Occipital lobe (tissue), 2 donors: Measurements from ENCODE around the gene AKT3. TPM values are rescaled to one million over a fixed set of nuclear protein-coding genes. Genes with fewer than 3 reads are reported as not detected.
"Not testable (repeated sequence)": the region's sequence is repeated elsewhere in the genome, so short reads cannot be mapped to it uniquely, and the experiment has no call there.

ENCODE experiments used
- DNase-seq: peaks from one replicate; lab custom pipeline; 2025; lab: John Stamatoyannopoulos, UW
- total RNA-seq: library from RNA; depleted of rRNA; stranded (reverse); fragments of >200 nt; gene quantifications from one replicate; pipeline ENCODE4 v1.2.3, GENCODE V29; 2014

AKT3 gene
- total RNA-seq, 1 donor from 2014 or later, result 624 TPM

DNA sequence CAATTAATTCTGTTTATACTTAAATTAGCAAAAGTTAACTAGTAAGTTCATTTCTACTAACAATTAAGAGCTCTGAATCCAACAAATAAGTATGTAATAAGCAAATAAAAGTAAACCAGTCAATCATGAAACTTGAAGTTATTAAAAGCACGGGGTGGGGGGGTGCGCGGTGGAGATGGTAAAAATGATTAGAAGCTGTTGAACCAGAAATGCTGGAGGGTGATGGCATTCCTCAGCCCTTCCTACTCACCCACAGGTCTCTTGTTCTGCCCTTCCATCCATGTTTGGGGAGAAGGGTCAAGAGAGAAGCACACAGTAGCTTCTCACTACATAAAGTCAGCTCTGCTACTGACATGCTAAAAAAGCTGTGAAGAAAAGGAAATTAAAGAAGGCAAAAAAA is 63.5 kb downstream of the AKT3 start:
- no peak for DNase-seq

DNA sequence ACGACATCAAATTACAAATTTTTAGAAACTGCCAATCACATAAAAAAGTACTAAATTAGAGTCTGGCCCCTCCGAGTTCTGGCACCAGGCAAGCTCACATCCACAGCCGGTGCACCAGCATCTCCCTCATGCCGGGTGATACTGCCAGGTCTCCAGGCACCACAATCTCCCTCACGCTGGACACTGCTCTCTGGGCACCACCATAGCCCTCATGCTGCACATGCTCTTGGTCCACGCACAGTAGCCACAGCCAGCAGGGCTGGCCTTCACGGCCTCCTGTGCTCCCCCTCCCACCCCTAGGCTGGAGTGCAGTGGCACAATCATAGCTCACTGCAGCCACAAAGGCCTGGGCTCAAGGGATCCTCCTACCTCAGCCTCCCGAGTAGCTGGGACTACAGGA is 65.5 kb downstream of the AKT3 start:
- DNase-seq, result no peak

DNA sequence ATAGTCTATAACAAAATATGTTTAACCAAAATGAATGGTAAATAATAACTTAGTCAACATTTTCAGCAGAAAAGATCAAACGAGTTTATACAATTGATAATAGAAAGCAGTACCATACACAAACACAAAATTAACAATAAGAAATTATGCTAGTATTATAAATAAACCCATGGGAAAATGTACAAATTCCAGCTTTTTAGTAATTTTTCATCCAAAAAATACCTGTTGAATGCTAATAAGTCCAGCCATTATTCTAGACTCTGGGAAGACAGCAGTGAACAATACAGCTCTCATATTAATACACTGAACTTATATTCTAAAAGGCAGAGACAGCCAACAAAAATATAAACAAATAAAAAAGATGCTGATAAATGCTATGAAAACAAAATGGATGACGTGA is 66.3 kb downstream of the AKT3 start:
- no peak for DNase-seq

DNA sequence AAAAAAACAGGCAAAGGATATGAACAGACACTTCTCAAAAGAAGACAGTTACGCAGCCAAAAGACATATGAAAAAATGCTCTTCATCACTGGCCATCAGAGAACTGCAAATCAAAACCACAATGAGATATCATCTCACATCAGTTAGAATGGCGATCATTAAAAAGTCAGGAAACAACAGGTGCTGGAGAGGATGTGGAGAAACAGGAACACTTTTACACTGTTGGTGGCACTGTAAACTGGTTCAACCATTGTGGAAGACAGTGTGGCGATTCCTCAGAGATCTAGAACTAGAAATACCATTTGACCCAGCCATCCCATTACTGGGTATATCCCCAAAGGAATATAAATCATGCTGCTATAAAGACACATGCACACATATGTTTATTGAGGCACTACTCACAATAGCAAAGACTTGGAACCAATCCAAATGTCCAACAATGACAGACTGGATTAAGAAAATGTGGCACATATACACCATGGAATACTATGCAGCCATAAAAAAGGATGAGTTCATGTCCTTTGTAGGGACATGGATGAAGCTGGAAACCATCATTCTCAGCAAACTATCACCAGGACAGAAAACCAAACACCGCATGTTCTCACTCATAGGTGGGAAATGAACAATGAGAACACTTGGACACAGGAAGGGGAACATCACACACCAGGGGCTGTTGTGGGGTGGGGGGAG is 77.5 kb downstream of the AKT3 start:
- DNase-seq, result not testable (repeated sequence)

DNA sequence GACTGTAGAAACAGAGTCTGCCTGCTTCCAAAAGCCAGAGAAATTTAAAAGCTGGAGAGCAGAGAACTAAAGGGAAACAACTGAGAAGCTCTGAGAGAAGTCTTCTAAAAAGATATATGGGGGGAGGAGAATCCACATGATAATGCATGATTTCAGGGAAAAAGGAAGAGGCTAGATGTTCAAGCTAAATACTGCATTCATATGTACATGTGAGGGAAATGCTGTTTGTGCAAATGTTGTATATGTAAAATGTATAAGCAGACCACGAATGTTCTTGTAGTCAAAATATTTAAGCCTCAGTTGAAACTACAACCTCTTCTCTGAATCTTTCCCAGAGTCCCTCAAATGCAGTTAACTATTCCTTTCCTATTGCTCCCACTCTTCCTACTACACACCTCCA is 79.2 kb downstream of the AKT3 start:
- no peak for DNase-seq

DNA sequence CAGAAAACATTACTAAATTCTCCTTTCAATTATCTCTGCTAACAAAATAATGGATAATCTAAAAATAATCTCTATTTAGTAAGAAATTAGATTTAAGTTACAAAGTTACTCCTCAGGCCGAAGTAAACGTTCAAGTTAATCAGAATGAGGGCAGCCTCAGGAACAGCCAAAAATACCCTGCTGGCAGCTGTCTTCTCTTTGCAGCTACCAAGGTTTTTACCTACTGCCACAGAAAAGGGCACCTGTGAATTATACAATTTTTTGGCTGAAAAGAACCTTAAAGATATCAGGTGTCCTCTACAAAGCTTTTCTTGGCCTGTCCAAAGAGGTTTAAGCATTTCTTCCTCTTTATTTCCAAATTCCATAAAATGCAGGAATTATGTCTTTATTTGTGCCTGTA is 84.4 kb downstream of the AKT3 start:
- DNase-seq, result no peak

DNA sequence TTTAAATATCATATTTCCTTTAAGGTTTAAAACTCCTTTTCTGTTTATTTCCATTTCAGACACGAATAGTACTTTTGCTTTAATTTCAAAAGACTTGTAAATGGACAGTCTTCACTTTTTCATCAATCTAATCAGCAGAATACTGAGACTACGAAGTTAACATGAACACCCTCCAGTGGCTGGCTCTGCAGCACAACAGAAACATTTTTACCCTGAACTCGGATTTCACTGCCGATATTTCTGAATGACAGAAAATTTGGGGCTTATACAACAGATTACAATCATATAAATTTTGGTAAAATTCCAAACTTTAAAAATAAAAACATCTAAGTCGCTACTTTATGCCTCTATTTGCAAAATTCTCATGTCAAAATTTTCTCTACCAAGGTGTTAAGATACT is 86.2 kb downstream of the AKT3 start:
- no peak for DNase-seq

DNA sequence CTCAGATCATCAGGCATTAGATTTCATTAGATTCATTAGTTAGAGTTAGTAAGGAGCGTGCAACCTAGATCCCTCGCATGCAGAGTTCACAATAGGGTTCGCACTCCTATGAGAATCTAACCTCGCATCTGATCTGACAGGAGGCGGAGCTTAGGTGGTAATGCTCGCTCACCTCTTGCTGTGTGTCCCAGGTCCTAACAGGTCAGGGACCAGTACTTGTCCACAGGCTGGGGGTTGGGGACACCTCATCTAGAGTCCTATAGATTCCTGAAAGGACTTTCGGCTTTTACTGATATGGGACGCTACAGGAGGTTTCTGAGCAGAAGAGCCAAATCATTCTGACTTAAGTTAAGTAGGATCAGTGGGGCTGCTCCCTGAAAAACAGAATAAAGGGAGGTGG is 91.4 kb downstream of the AKT3 start:
- no peak for DNase-seq

DNA sequence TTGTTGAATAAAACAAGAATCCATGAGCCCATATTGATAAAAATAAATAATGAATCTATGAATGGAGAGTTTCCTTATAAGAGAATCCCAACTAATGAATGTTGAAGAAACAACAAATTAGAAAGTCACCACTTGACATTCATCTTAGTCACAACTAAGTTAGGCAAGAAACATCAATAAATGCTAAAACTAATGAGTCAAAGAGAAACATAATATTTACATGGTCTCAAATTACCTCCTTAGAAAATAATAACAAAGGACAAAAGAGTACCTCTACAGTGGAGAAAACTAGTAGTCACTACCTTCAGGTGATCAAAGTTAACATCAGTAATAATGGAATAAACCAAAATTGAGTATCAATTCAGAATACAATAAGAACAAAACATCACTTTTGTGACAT is 93.5 kb downstream of the AKT3 start:
- no peak for DNase-seq

DNA sequence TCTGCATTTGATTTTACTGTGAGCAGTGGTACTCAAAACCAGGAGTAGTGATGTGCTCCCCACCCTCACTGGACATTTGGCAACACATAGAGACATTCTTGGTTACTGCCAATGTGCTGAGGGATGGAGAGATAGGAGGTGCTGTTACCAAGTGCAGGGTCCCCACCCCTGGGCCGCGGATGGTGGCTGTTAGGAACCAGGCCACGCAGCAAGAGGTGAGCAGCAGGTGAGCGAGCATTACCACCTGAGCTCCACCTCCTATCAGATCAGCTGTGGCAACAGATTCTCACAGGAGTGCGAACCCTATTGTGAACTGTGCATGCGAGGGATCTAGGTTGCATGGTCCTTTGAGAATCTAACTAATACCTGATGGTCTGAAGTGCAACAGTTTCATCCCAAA is 95.7 kb downstream of the AKT3 start:
- no peak for DNase-seq

DNA sequence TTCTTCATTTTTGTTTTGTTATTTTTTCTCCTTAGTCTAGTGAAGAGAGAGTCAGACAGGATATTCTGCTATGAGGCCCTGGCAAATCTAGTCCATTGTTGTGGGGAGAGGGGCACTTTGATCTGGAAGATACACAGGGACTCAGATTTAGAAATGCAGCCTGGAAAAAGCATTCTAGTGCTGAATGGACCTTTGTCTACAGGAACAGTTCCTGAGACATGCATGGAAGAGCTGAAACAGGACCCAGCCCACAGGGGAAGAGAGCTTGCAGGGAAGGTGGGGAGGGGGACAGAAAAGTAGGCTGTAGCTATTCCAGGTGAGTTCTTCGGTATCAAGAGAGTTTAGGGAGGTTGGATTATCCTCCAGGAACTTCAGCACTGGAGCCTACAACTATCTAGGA is 98.5 kb downstream of the AKT3 start:
- no peak for DNase-seq

DNA sequence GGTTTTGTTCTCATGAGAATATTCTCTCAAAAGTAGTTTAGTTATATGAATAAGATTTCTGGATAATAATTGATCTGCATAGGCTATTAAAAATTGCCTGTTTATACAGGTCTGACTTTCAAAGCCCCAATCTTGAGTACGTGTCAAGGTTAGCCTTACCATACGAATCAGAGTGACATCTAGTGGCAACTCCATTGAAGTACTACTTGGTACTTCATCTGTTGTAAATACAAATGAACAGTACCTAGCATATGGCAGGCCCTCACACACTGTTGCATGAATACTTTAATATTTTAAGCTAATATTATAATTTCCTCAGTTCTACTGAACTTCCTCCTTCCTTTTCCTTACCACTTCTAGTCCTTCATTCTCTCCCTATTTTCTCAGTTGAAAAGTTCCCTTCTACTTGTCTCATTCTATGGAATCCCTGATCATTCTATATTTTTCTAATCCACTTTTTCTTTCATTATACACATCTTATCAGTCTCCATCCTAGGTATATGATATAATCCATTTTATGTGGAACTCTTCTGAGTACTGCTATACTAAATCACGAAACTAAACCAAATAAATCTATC is 101.2 kb downstream of the AKT3 start:
- no peak for DNase-seq

DNA sequence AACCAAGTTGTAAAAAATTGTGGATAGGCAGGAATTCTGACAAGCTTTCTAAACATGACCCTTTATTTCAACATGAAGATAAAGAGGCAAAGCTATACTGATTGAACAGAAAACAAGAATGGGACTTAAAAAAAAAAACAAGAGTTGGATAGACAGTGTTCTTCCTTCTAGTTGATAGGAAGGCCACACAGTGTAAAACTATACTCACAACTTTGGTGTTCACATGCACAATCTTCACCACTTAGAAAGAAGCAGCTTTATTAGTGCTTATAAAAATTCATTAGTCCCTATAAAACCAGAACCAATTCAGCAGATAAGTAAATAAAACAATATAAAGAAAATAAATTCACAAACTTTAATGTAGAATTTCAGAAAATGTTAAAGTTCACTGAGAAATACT is 101.8 kb downstream of the AKT3 start:
- no peak for DNase-seq

DNA sequence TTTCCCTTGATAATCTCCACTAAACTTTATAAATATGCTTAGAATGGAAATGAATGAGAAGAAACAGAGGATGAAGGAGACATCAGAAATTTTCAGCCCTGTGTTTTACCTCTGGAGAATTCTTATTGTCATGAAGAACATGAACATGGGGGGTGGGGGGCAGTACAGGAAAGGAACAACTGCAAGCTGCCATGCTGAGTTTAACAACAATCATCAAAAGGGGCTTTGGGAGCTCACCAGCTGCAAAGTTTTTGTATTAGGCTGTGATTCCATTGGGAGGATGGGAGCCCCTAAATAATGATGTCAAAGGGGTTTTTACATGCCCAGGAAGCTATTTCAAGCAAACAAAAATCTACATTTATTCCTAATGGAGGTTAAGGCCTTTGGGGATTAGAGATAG is 103.3 kb downstream of the AKT3 start:
- DNase-seq, result no peak

DNA sequence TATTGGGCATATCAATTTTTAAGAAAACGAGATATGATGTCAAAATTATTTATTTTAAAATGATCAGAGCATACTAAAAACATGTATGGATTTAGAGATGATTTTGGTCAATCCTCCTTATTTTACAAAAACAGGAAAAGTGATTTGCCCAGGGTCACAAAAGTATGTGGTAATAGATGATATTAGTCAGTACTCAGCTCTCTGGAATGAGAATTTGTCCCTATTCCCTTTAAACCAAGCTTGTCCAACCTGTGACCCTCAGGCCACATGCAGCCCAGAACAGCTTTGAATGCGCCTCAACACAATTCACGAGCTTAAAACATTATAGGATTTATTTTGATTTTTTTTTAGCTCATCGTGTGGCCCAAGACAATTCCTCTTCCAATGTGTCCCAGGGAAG is 104.7 kb downstream of the AKT3 start:
- no peak for DNase-seq

DNA sequence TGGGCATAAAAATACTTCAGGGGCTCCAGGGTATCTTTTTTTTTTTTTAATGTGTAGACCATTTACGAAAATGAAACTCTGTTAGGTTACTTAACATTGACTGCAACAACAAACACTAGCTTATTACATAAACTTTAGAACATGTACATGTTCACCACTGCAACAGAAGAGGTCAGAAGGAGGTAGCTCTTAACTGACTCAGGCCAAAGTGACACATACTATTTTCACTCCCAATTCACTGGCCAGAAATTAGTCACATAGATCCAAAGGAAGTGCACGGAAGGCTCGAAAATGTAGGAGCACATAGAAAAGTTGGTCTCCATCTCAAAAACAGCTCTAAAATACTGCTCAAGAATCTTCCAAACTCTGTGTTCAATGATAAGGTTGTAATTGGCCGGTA is 107.2 kb downstream of the AKT3 start:
- DNase-seq, result no peak

DNA sequence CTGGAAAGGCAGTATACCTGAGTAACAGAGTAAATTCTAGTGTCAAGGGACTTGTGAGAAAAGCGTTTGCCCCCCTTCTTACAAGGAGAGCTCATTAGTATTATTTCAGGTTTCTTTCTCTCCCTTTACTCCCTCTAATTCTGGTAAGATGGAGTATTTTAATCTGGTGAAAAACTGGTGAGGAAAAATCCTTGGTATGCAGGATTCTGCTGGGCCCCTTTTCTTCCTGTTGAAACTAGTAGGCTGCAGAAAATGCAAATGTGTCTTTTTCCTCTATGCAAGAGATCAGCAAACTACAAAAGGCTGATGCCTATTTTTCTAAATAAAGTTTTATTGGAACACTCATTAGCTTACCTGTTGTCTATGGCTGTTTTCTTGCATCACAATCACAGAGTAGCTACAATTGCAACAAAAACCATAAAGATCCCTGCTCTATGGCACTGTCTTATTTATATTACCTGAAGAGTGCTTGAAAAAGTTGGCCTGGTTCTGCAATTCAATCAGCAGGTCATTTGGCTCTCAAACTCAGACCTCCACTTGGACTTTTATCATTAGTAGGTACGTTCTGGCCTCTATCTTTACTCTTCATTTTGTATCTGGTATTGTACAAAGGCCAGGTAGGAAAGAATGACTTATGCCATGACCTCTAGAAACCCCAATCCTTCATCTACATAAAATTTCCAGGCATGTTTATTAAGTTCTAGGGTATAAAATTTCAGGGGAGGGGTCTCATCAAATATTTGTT is 109.6 kb downstream of the AKT3 start:
- no peak for DNase-seq

DNA sequence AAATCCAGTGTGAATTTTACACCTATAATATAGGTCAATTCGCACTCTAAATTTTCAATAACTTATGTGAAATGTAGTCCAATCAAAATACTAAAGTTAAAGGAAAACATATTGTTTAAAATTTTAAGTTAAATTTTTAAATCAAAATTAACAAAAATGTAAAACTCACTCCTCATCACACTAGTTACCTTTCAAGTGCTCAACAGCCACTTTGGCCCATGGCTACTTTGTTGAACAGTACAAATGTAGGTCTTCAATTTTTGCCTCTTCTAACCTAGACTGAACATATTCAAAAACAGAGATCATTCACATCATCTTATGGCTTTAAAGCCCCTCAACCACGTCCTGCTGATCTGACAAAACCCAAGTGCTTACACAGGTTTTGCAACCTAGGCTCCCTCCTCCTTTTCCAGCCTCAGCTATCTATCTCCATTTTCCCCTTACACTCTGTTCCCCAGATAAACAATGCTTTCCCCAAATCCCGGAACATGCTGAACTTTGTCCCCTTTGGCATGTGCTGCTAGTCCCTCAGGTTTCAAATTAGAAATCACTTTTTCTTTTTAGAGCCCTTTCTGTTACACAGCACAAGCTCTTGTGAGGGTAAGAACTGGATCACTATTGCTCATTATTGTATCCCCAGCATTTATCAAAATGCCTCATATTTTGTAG is 110.6 kb downstream of the AKT3 start:
- no peak for DNase-seq

DNA sequence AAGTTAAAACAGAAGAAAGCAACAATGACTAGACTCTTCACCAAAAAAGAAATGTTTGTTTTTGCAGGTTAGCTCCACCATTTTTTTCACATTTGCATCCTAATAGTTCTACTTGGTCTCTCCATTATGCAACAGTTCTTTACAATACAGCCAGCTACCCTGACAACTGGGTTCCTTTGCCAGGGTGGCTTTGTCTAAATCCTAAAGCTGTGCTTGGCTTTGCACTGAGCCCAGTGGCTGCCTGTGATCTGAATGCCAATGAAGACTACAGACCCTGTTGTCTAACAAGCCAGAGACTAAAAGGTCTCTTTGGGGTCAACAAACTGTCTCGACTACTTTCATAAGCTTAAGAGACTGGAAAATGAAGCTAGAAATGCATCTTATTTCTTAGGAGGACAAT is 112.0 kb downstream of the AKT3 start:
- DNase-seq, result peak; percentile 30

DNA sequence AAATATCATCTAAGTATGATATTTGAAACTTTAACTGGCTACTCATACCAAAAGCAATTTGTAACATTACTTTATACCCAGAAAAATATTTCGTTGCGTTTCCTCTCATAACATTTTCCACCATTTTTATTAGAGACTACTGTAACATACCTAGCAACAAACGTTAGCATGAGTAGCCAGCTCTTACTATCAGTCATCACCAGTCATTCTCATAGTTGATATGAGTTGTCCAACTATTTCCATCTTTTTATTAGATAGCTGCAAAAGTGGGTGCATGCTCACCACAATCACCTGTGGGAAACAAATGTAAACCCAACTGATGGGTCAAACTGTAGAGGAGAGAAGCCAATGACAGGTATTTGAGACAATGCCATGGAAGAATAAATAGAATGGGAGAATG is 114.6 kb downstream of the AKT3 start:
- no peak for DNase-seq

DNA sequence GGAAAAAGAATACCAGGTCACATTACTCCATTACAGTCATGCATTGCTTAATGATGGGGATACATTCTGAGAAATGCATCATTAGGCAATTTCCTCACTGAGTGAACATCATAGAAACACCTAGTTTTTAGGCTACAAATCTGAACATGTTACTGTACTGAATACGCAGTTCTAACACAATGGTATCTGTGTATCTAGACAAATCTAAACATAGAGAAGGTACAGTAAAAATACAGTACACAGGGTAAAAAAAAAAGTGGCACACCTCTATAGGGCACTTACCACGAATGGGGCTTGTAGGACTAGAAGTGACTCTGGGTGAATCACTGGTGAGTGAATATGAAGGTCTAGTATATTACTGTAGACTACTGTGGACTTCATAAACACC is 115.7 kb downstream of the AKT3 start:
- no peak for DNase-seq

DNA sequence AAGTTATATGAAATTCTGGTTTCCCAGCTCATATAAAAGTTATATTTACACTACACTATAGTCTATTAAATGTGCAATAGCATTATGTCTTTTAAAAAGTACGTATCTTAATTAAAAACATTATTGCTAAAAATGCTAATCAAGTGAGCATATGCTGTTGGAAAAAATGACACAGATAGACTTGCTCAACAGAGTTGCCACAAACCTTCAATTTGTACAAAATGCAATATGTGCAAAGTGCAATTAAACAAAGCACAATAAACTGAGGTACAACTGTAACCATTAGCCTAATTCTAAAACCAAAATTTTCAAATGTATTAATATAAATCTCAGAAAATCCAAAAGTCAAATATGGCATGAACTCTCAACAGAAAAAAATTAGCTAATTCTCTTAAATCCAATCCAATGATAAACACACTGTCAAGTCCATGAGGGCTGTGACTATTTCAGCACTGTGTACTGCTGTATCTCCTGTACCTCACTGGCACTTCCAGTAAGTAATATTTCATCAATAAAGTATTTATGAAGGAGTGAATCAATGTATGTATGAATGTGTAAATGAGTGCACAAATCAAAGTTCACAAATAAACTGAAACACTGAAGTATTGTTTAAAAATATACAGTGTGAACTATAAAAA is 116.3 kb downstream of the AKT3 start:
- DNase-seq, result no peak
